Central memory CD8-positive, alpha-beta T cell (primary cell): ENCODE data around the gene EPHX1.

Experiments used
- ATAC-seq: fragments of 150-1000 bp; cut with Tn5 transposase; replicated peaks from 2 replicates; pipeline ENCODE4 v1.10.0; 2022; ENCODE audit warnings: mild to moderate bottlenecking, moderate FRiP score, moderate number of reproducible peaks; ENCODE audit not compliant: poor library complexity, severe bottlenecking; ENCODE audit errors: extremely low read depth
- DNase-seq, 2 donors: peaks; one replicate each; pipeline ENCODE4 v3.0.0; 2021; ENCODE audit warnings: low spot score in 2 of 2
- H3K27ac Mint-ChIP-seq: one replicate; pipeline ENCODE4 v1.8.0; 2022; ENCODE audit warnings: low read depth, mild to moderate bottlenecking, moderate library complexity, mixed read lengths
- H3K27me3 Mint-ChIP-seq: one replicate; pipeline ENCODE4 v1.8.0; 2022; ENCODE audit warnings: mixed read lengths
- H3K36me3 Mint-ChIP-seq: one replicate; pipeline ENCODE4 v1.8.0; 2022; ENCODE audit warnings: mild to moderate bottlenecking, moderate library complexity, mixed read lengths; ENCODE audit not compliant: insufficient read depth
- H3K4me1 Mint-ChIP-seq: one replicate; pipeline ENCODE4 v1.8.0; 2022; ENCODE audit warnings: mixed read lengths
- H3K4me3 Mint-ChIP-seq: one replicate; pipeline ENCODE4 v1.8.0; 2022; ENCODE audit warnings: mild to moderate bottlenecking, moderate library complexity, mixed read lengths
- H3K9me3 Mint-ChIP-seq: one replicate; pipeline ENCODE4 v1.8.0; 2022; ENCODE audit warnings: mixed read lengths

The EPHX1 gene

GRCh38 chr1:225855503-225856300 lies 45.8 kb downstream of the EPHX1 start:
- Mint-ChIP-seq H3K27me3 (no peaks in the 10 kb centered on the region), H3K4me1 (peaks cover 44% of the 10 kb centered on the region), H3K27ac (no peak overlapping the region), H3K9me3 (no peaks in the 10 kb centered on the region), H3K4me3 (no peak overlapping the region), H3K36me3 (peaks cover 64% of the 10 kb centered on the region)
- DNase-seq (no peak), ATAC-seq (no peak)

- H3K4me3 Mint-ChIP-seq, result no peak overlapping the region
- H3K4me1 Mint-ChIP-seq, result peaks cover 29% of the 10 kb centered on the region
- ATAC-seq (no peak), DNase-seq (no peak)
- H3K9me3 Mint-ChIP-seq, result no peaks in the 10 kb centered on the region
- no peak overlapping the region for H3K27ac Mint-ChIP-seq
- peaks cover 68% of the 10 kb centered on the region for H3K36me3 Mint-ChIP-seq
- H3K27me3 Mint-ChIP-seq, result no peaks in the 10 kb centered on the region
Observed at GRCh38 chr1:225857256-225857655, 47.3 kb downstream of the EPHX1 start.

- DNase-seq, result no peak
- Mint-ChIP-seq H3K9me3 (no peaks in the 10 kb centered on the region), H3K27ac (no peak overlapping the region), H3K4me1 (peaks cover 10% of the 10 kb centered on the region), H3K4me3 (no peak overlapping the region), H3K36me3 (peaks cover 67% of the 10 kb centered on the region), H3K27me3 (no peaks in the 10 kb centered on the region)
- ATAC-seq, result no peak
Observed at GRCh38 chr1:225859151-225859550, 49.2 kb downstream of the EPHX1 start.

- Mint-ChIP-seq H3K36me3 (peaks cover 63% of the 10 kb centered on the region), H3K9me3 (no peaks in the 10 kb centered on the region), H3K4me1 (peaks cover 5% of the 10 kb centered on the region), H3K27ac (peak overlapping the region; percentile 60), H3K4me3 (no peak overlapping the region), H3K27me3 (no peaks in the 10 kb centered on the region)
- no peak for DNase-seq
- no peak for ATAC-seq
Observed at GRCh38 chr1:225860107-225860506, 50.2 kb downstream of the EPHX1 start.

- H3K4me1 Mint-ChIP-seq, result peaks cover 12% of the 10 kb centered on the region
- H3K27ac Mint-ChIP-seq, result peak overlapping the region; percentile 60
- ATAC-seq (no peak), DNase-seq (no peak)
- H3K27me3 Mint-ChIP-seq, result no peaks in the 10 kb centered on the region
- H3K36me3 Mint-ChIP-seq, result peaks cover 64% of the 10 kb centered on the region
- no peak overlapping the region for H3K4me3 Mint-ChIP-seq
- H3K9me3 Mint-ChIP-seq, result no peaks in the 10 kb centered on the region
Observed at GRCh38 chr1:225860876-225861441, 51.0 kb downstream of the EPHX1 start.

- no peaks in the 10 kb centered on the region for H3K9me3 Mint-ChIP-seq
- H3K36me3 Mint-ChIP-seq, result peaks cover 62% of the 10 kb centered on the region
- ATAC-seq (no peak), DNase-seq (no peak)
- H3K4me1 Mint-ChIP-seq, result peaks cover 22% of the 10 kb centered on the region
- no peak overlapping the region for H3K4me3 Mint-ChIP-seq
- H3K27ac Mint-ChIP-seq, result no peak overlapping the region
- no peaks in the 10 kb centered on the region for H3K27me3 Mint-ChIP-seq
Observed at GRCh38 chr1:225861834-225862580, 52.1 kb downstream of the EPHX1 start.

GRCh38 chr1:225862581-225862950 lies 52.6 kb downstream of the EPHX1 start:
- H3K27me3 Mint-ChIP-seq, result no peaks in the 10 kb centered on the region
- H3K36me3 Mint-ChIP-seq, result peaks cover 63% of the 10 kb centered on the region
- no peak overlapping the region for H3K4me3 Mint-ChIP-seq
- DNase-seq (no peak), ATAC-seq (no peak)
- no peaks in the 10 kb centered on the region for H3K9me3 Mint-ChIP-seq
- H3K4me1 Mint-ChIP-seq, result peaks cover 26% of the 10 kb centered on the region
- H3K27ac Mint-ChIP-seq, result no peak overlapping the region

- H3K9me3 Mint-ChIP-seq, result no peaks in the 10 kb centered on the region
- no peaks in the 10 kb centered on the region for H3K27me3 Mint-ChIP-seq
- DNase-seq (no peak), ATAC-seq (no peak)
- H3K4me3 Mint-ChIP-seq, result no peak overlapping the region
- H3K36me3 Mint-ChIP-seq, result peaks cover 66% of the 10 kb centered on the region
- H3K27ac Mint-ChIP-seq, result no peak overlapping the region
- H3K4me1 Mint-ChIP-seq, result peaks cover 29% of the 10 kb centered on the region
Observed at GRCh38 chr1:225863167-225863566, 53.2 kb downstream of the EPHX1 start.

- Mint-ChIP-seq H3K36me3 (peaks cover 72% of the 10 kb centered on the region), H3K4me3 (peak overlapping the region; percentile 36), H3K4me1 (peaks cover 31% of the 10 kb centered on the region), H3K9me3 (no peaks in the 10 kb centered on the region), H3K27ac (peak overlapping the region; percentile 75), H3K27me3 (no peaks in the 10 kb centered on the region)
- peak; percentile 20 for ATAC-seq
- no peak for DNase-seq
Observed at GRCh38 chr1:225865514-225865913, 55.6 kb downstream of the EPHX1 start.

- peak overlapping the region; percentile 36 for H3K4me3 Mint-ChIP-seq
- H3K27me3 Mint-ChIP-seq, result no peaks in the 10 kb centered on the region
- ATAC-seq, result peak; percentile 87
- peak in 1 of 2 donors; percentile 32 for DNase-seq
- peaks cover 72% of the 10 kb centered on the region for H3K36me3 Mint-ChIP-seq
- H3K9me3 Mint-ChIP-seq, result no peaks in the 10 kb centered on the region
- peak overlapping the region; percentile 75 for H3K27ac Mint-ChIP-seq
- H3K4me1 Mint-ChIP-seq, result peaks cover 31% of the 10 kb centered on the region
Observed at GRCh38 chr1:225866061-225866837, 56.3 kb downstream of the EPHX1 start.

- Mint-ChIP-seq H3K4me3 (no peak overlapping the region), H3K4me1 (peaks cover 31% of the 10 kb centered on the region), H3K9me3 (no peaks in the 10 kb centered on the region), H3K27ac (peak overlapping the region; percentile 75), H3K27me3 (no peaks in the 10 kb centered on the region), H3K36me3 (peaks cover 72% of the 10 kb centered on the region)
- ATAC-seq (no peak), DNase-seq (no peak)
Observed at GRCh38 chr1:225866981-225867380, 57.1 kb downstream of the EPHX1 start.

- peaks cover 70% of the 10 kb centered on the region for H3K36me3 Mint-ChIP-seq
- H3K27ac Mint-ChIP-seq, result no peak overlapping the region
- peaks cover 31% of the 10 kb centered on the region for H3K4me1 Mint-ChIP-seq
- no peaks in the 10 kb centered on the region for H3K9me3 Mint-ChIP-seq
- ATAC-seq, result no peak
- DNase-seq, result no peak
- H3K4me3 Mint-ChIP-seq, result no peak overlapping the region
- no peaks in the 10 kb centered on the region for H3K27me3 Mint-ChIP-seq
Observed at GRCh38 chr1:225868631-225869330, 58.9 kb downstream of the EPHX1 start.
